HUES6 (cell line): ENCODE measurements around the gene TNS1.
"Not testable (repeated sequence)": the region's sequence is repeated elsewhere in the genome, so short reads cannot be mapped to it uniquely, and the experiment has no call there.

Experiments
- H3K27ac ChIP-seq: 2 replicates; pipeline ENCODE4 v1.7.0; 2013; ENCODE audit warnings: low read depth, mild to moderate bottlenecking, low read length, inconsistent platforms
- H3K27me3 ChIP-seq: 2 replicates; pipeline ENCODE4 v1.6.1; 2013; ENCODE audit warnings: low read length; ENCODE audit not compliant: control insufficient read depth, insufficient read depth
- H3K36me3 ChIP-seq: 2 replicates; pipeline ENCODE4 v1.6.1; 2013; ENCODE audit warnings: low read length; ENCODE audit not compliant: control insufficient read depth, insufficient read depth
- H3K4me1 ChIP-seq: 2 replicates; pipeline ENCODE4 v1.6.1; 2013; ENCODE audit warnings: low read length; ENCODE audit not compliant: control insufficient read depth, insufficient read depth
- H3K4me3 ChIP-seq: 2 replicates; pipeline ENCODE4 v1.5.1; 2013; ENCODE audit warnings: low read depth, low read length
- H3K9ac ChIP-seq: one replicate; pipeline ENCODE4 v1.6.1; 2013; ENCODE audit warnings: mild to moderate bottlenecking, low read length
- H3K9me3 ChIP-seq: 2 replicates; pipeline ENCODE4 v1.6.1; 2013; ENCODE audit warnings: low read depth, low read length; ENCODE audit not compliant: control insufficient read depth, insufficient read depth

The TNS1 gene

GRCh38 chr2:218021536-218022071 is 18.8 kb upstream of the TNS1 start:
- Histone ChIP-seq H3K27me3 (no peaks in the 10 kb centered on the region), H3K27ac (no peak overlapping the region), H3K4me3 (no peak overlapping the region), H3K4me1 (peaks cover 30% of the 10 kb centered on the region), H3K36me3 (no peaks in the 10 kb centered on the region), H3K9ac (no peak overlapping the region), H3K9me3 (no peaks in the 10 kb centered on the region)

GRCh38 chr2:218020966-218021535 is 18.3 kb upstream of the TNS1 start:
- Histone ChIP-seq H3K36me3 (no peaks in the 10 kb centered on the region), H3K27ac (no peak overlapping the region), H3K9ac (no peak overlapping the region), H3K4me1 (peaks cover 33% of the 10 kb centered on the region), H3K27me3 (no peaks in the 10 kb centered on the region), H3K9me3 (no peaks in the 10 kb centered on the region), H3K4me3 (no peak overlapping the region)

- Histone ChIP-seq H3K36me3 (no peaks in the 10 kb centered on the region), H3K4me1 (peaks cover 31% of the 10 kb centered on the region), H3K9ac (no peak overlapping the region), H3K27ac (no peak overlapping the region), H3K9me3 (no peaks in the 10 kb centered on the region), H3K4me3 (no peak overlapping the region), H3K27me3 (no peaks in the 10 kb centered on the region)
These were observed 17.5 kb upstream of the TNS1 start for GRCh38 chr2:218020281-218020680.

GRCh38 chr2:218019411-218020060 is 16.7 kb upstream of the TNS1 start:
- peaks cover 34% of the 10 kb centered on the region; the same call in 1 of the 2 replicates for H3K4me1 ChIP-seq
- H3K9ac ChIP-seq = no peak overlapping the region
- H3K4me3 ChIP-seq = no peak overlapping the region
- H3K36me3 ChIP-seq = no peaks in the 10 kb centered on the region
- H3K9me3 ChIP-seq = no peaks in the 10 kb centered on the region
- H3K27ac ChIP-seq = no peak overlapping the region
- no peaks in the 10 kb centered on the region for H3K27me3 ChIP-seq

- peaks cover 34% of the 10 kb centered on the region; the same call in 1 of the 2 replicates for H3K4me1 ChIP-seq
- H3K27me3 ChIP-seq, H3K9ac ChIP-seq, H3K4me3 ChIP-seq, H3K9me3 ChIP-seq, H3K27ac ChIP-seq, H3K36me3 ChIP-seq: not testable (repeated sequence)
These were observed 16.0 kb upstream of the TNS1 start for GRCh38 chr2:218018842-218019125.

GRCh38 chr2:218017211-218018053 is 14.6 kb upstream of the TNS1 start:
- H3K4me1 ChIP-seq = peaks cover 34% of the 10 kb centered on the region; the same call in 1 of the 2 replicates
- no peak overlapping the region for H3K27ac ChIP-seq
- no peaks in the 10 kb centered on the region for H3K36me3 ChIP-seq
- H3K9ac ChIP-seq = no peak overlapping the region
- H3K27me3 ChIP-seq = peaks cover 2% of the 10 kb centered on the region; the same call in 1 of the 2 replicates
- no peaks in the 10 kb centered on the region for H3K9me3 ChIP-seq
- no peak overlapping the region for H3K4me3 ChIP-seq

GRCh38 chr2:218016810-218017209 is 14.0 kb upstream of the TNS1 start:
- no peaks in the 10 kb centered on the region for H3K36me3 ChIP-seq
- no peak overlapping the region for H3K9ac ChIP-seq
- H3K27ac ChIP-seq = no peak overlapping the region
- H3K4me3 ChIP-seq = no peak overlapping the region
- peaks cover 32% of the 10 kb centered on the region; the same call in 1 of the 2 replicates for H3K4me1 ChIP-seq
- H3K9me3 ChIP-seq = no peaks in the 10 kb centered on the region
- peaks cover 8% of the 10 kb centered on the region for H3K27me3 ChIP-seq

- Histone ChIP-seq H3K36me3 (no peaks in the 10 kb centered on the region), H3K27me3 (peaks cover 18% of the 10 kb centered on the region), H3K4me3 (no peak overlapping the region), H3K9me3 (no peaks in the 10 kb centered on the region), H3K4me1 (peaks cover 37% of the 10 kb centered on the region), H3K27ac (no peak overlapping the region), H3K9ac (no peak overlapping the region)
These were observed 13.1 kb upstream of the TNS1 start for GRCh38 chr2:218015586-218016521.

- Histone ChIP-seq H3K9ac (no peak overlapping the region), H3K9me3 (no peaks in the 10 kb centered on the region), H3K4me1 (peaks cover 37% of the 10 kb centered on the region), H3K4me3 (no peak overlapping the region), H3K27me3 (peaks cover 27% of the 10 kb centered on the region), H3K36me3 (no peaks in the 10 kb centered on the region), H3K27ac (no peak overlapping the region)
These were observed 12.2 kb upstream of the TNS1 start for GRCh38 chr2:218014706-218015585.

GRCh38 chr2:218013289-218013688 is 10.5 kb upstream of the TNS1 start:
- H3K4me3 ChIP-seq = no peak overlapping the region
- peaks cover 44% of the 10 kb centered on the region for H3K27me3 ChIP-seq
- peaks cover 38% of the 10 kb centered on the region for H3K4me1 ChIP-seq
- no peaks in the 10 kb centered on the region for H3K9me3 ChIP-seq
- no peak overlapping the region for H3K27ac ChIP-seq
- no peaks in the 10 kb centered on the region for H3K36me3 ChIP-seq
- no peak overlapping the region for H3K9ac ChIP-seq
